NCI-H774 (cell line): ENCODE measurements around the gene IMMP2L.
"Not testable (repeated sequence)": the region's sequence is repeated elsewhere in the genome, so short reads cannot be mapped to it uniquely, and the experiment has no call there.

Source experiments
- DNase-seq: peaks from one replicate; lab custom pipeline; 2025; lab: John Stamatoyannopoulos, UW

Gene IMMP2L

DNA sequence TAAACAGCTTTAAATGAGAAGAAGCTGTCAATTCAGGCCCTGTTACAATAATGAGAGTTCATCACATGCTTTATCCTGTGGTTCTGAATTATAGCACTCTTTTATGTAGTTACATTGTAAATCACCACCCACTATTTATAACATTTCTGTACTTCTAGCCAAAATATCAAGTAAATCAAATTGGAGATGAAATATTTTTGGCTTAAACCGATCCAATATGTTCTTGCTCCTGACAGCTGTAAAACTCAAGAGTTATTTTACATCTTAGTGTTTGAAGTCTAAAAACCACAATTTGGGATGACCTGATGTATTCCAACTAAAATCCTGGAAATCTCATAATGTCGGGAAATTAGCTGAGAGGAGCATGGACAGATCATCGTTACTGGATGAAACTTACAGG lies 842.6 kb downstream of the IMMP2L start:
- no peak for DNase-seq

- no peak for DNase-seq
Measured at GRCh38 chr7:110718503-110719205, 843.6 kb downstream of the IMMP2L start.

GRCh38 chr7:110704225-110704624 lies 858.1 kb downstream of the IMMP2L start:
- DNase-seq = no peak

DNA sequence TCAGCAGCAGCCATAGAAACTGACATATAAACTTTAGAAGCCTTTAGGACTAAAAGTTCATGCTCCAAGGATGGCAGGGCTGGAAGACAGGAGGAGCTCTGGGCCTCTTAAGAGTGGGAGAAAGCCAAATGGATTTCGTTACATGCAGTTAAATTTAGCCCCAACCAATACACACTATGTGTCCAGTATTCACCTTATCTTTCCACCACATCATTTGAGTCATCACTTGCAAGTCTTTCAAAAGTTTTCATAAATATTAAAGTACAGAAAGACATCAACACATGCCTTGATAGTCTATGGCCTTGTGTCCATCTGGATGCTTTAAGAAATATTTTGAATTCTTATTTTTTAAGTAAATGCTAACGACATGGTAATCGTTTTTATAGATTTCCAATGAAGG lies 863.7 kb downstream of the IMMP2L start:
- DNase-seq = no peak

- no peak for DNase-seq
Measured at GRCh38 chr7:110693344-110693743, 868.9 kb downstream of the IMMP2L start.

- DNase-seq = no peak
Measured at GRCh38 chr7:110688908-110689307, 873.4 kb downstream of the IMMP2L start.

DNA sequence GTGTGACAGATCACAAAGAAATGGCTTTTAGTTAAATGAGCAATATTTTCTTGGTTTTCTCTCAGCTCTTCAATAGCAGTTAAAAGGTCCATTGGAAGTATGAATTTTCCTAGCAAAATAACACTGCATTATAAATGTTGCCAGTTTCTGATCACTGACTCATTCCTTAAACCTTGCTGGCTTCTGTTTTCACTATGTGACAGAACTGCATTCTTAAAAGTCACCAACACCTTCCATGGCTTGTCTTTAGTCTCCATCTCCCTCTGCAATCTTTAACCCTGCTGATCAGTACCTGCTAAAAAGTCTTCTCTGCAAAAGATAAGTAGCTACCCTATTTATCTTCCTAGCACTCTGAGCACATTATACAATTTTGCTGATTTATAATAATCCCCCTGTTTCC lies 876.4 kb downstream of the IMMP2L start:
- DNase-seq = no peak

- no peak for DNase-seq
Measured at GRCh38 chr7:110681941-110682340, 880.4 kb downstream of the IMMP2L start.

GRCh38 chr7:110677405-110677804 lies 884.9 kb downstream of the IMMP2L start:
- no peak for DNase-seq

- DNase-seq = no peak
Measured at GRCh38 chr7:110676785-110677184, 885.5 kb downstream of the IMMP2L start.

DNA sequence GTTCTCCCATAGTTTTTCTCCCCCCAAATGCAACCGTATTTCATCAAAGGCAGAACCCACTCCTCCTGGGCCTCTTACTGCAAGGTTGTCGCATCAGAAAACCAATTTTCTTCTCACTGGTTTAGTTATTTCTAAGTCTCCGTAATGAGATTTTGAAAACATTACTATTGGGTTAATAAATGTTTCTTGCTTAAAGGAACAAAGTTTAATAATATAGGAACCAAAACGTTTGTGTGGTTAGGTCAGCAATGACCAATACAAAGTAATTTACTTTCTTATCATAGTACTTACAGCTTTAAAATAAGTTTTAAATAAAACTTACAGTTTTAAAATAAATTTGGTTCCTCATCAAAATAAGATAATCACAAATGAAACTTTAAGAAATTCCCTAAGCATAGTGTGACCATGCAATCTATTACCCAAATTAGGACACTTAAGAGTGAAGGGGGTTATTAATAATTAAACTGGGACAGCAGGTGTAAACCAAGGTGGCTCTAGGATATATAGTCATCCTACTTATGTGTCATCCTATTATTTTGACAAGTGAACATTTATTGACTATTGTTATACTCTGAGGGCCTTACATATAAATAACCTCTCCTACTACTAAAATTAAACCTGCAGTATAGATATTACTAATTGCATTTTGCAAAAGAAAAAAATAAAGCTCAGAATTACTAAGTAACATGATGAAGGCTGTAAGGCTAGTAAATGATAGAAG lies 886.7 kb downstream of the IMMP2L start:
- DNase-seq = no peak

DNA sequence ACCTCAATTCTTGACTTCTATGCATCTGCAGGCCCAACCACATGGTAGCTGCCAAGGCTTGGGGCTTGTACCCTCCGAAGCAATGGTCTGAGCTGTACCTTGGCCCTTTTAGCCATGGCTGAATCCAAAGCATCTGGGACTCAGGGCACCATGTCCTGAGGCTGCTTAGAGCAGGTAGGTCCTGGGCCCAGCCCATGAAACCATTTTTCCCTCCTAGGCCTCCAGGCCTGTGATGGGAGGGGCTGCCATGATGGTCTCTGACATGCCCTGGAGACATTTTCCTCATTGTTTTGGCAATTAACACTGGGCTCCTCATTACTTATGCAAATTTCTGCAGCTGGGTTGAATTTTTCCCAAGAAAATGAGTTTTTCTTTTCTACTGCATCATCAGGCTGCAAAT lies 889.1 kb downstream of the IMMP2L start:
- DNase-seq = no peak

DNA sequence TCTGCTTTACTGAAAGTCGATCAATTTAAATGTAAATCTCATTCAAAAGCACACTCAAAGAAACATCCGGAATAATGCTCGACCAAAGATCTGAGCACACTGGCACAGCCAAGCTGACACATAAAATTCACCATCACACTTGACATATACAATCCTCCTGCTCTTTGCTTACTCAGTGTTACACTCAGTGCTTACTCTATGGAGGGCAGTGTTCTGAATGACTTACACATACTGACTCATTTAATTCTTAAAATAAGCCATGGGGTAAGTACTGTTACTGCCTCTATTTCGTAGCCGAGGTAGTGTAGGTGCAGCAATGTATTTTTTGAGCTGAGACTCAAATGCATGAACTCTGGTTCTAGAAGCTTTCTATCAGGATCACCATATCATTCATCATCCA lies 892.9 kb downstream of the IMMP2L start:
- no peak for DNase-seq

GRCh38 chr7:110664803-110665202 lies 897.5 kb downstream of the IMMP2L start:
- DNase-seq = no peak

DNA sequence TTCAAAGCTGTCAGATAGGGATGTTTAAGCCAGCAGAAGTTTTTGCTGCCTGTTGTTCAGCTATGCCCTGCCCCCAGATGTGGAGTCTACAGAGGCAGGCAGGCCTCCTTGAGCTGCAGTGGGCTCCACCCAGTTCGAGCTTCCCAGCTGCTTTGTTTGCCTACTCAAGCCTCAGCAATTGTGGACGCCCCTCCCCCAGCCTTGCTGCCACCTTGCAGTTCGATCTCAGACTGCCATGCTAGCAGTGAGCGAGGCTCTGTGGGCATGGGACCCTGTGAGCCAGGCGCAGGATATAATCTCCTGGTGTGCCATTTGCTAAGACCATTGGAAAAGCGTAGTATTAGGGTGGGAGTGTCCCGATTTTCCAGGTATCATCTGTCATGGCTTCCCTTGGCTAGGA lies 901.7 kb downstream of the IMMP2L start:
- not testable (repeated sequence) for DNase-seq

GRCh38 chr7:110650328-110650727 lies 912.0 kb downstream of the IMMP2L start:
- DNase-seq = no peak

GRCh38 chr7:110647266-110647665 lies 915.0 kb downstream of the IMMP2L start:
- no peak for DNase-seq

DNA sequence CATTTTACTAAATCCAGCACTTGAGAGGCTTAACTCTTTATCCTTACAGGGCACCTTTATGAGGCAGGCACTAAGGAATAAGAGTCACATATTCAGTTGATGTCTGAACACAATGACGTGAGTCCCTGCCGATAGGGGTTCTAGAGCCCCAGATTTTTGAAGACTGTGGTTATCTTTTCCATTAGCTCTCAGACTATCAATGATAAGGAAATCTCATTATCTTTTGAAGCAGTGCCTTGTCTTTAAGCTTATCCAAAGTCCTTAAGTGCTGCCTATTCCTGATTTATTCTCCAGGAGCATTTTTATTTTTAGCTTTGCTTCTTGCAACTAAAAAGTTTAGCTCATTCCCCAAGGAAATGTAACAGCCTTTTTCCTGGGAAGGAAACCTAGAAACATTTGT lies 915.5 kb downstream of the IMMP2L start:
- no peak for DNase-seq

- DNase-seq = no peak
Measured at GRCh38 chr7:110645616-110646015, 916.7 kb downstream of the IMMP2L start.

- no peak for DNase-seq
Measured at GRCh38 chr7:110645060-110645459, 917.2 kb downstream of the IMMP2L start.

DNA sequence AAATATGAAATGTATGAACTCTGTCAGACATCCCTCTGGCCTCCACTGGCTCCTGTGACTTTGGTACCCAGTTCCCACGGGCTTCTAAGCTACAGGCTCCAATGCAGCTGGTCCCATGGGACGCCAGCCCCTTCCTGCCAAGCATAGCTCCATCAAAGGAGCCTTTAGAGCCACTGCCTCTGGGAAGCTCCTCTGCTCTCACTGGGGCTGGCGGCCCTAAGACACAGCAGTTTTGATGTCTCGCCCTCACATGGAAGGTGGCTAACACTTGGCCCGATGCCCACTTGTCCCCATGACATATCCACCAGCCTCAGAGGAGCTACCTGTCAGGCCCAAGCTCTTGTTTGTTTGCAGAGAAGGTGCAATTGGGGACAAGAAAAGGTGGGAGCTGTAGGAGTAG lies 925.0 kb downstream of the IMMP2L start:
- no peak for DNase-seq

- no peak for DNase-seq
Measured at GRCh38 chr7:110633313-110633712, 929.0 kb downstream of the IMMP2L start.

- no peak for DNase-seq
Measured at GRCh38 chr7:110626414-110626813, 935.9 kb downstream of the IMMP2L start.

DNA sequence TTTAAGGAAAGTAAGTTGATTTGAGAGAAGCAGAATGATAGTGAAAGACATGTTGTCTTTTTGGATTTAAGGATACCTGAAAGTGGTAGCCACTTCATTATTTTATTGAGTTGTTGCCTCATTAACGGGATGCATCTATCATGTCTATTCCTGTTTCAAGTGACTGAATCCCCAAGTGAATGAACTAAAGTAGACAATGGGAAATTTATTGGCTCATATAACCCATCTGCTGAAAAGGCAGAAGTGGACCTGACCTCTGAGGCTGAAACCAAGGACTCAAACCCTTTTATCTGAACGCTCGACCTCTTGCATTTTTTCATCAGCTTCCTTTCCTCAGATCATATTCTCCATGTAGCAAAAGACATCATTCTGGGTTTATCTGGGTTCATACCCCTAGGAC lies 937.0 kb downstream of the IMMP2L start:
- no peak for DNase-seq
